ENCODE measurements around the gene DEF6. TPM values are rescaled to one million over a fixed set of nuclear protein-coding genes. Genes with fewer than 3 reads are reported as not detected.
A peak's percentile ranks its signal among the peaks of the same experiment; 100 is the strongest.

DEF6 gene
- total RNA-seq, 1 donor from 2014 or later, result not detected

DNA sequence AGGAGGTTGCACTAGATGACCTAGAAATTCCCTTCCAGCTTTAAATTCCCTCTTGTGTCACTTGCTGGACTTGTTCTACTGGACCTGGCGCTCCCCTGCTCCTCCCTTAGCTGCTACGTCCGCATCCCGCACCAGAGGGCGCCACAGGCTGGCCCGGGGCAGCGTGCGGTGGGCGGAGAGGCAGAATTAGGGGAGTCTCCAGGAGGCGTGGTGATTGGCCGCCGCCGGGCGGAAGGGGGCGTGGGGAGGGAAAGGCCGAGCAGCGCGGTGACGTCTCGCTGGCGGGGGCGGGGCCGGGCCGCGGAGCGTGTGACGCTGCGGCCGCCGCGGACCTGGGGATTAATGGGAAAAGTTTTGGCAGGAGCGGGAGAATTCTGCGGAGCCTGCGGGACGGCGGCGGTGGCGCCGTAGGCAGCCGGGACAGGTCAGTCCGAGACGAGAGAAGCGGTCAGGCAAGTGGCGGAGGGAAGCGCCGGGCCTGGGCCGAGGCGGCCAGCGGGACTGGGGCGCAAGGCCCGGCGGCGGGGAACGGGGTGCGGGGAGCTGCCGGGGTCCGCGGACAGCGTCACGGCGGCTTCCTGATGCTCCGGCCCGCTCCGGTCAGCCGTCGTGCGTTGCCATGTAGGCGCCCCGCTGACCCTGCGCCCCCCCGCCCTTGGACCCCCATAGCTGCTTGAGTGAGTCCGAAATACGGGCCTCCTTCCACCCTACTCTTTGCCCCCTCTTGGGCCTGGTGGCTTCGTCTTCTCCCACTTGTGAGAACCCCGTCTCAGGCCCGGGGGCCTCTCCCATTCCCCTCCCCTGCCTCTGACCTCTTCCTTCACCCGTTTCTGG is 44.9 kb downstream of the DEF6 start, which contains the start of gene PPARD:
Gene PPARD (plus strand): TSS at position 301 of the 834 bp plus-strand sequence. CDS start 68,530 bp downstream, outside the sequence.
- DNase-seq (ENCODE audit: low read depth), result peak; percentile 97

GRCh38 chr6:35343092-35343834 is 45.6 kb downstream of the DEF6 start:
- DNase-seq (ENCODE audit: low read depth), result no peak

DNA sequence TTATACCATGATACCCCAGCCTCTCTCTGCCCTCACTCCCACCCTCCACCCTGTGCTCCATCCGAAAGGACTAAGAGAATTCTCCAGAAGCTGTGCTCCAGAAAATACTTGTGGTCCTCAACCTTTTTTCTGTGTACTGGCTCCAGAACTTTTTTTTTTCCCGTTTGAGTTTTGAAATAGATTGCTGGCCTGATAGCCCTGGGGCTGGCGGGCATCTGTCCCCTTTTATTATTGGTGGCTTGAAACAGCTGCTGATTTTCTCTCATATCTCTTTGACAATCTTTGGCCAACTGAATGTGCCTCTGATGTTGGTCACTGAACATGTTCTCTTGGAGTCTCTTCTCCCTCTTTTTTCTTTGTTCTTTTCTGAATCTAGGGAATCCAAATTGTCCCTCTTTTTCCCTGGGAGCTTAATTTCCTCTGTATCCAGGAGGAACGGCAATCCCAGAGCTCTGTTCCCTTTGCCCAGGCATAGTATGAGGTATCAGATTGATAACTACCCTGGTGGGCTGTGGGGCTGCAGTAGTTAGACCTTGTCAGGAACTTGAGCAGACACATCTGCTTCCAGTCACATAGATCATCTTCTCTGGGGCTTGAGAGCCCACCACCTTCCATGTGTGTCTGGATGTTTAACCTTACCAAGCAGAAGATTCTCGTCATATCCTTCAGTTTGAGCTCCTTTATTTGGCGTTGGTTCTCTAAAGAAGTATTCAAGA is 46.4 kb downstream of the DEF6 start:
- DNase-seq (ENCODE audit: low read depth), result peak; percentile 24

- no peak for DNase-seq (ENCODE audit: low read depth)
Observed at GRCh38 chr6:35351422-35351821, 53.8 kb downstream of the DEF6 start.

DNA sequence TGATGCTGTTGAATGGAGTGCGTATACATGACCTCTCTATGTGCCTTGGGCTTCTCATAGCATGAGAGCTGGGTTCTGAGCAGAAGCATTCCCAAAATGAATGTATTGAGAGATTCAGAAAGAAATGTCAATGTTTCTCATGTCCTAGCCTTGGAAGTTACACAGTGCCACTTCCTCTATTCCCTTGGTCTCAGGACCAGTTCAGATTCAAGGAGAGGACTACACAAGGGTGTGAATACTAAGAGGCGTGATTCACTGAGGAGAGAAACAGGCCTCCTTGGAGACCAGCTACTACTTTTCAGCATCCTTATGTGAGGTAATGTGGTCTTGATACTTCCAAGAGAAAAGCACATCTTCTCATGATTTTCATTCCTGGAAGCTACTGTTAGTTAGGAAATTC is 55.1 kb downstream of the DEF6 start:
- DNase-seq (ENCODE audit: low read depth), result no peak

DNA sequence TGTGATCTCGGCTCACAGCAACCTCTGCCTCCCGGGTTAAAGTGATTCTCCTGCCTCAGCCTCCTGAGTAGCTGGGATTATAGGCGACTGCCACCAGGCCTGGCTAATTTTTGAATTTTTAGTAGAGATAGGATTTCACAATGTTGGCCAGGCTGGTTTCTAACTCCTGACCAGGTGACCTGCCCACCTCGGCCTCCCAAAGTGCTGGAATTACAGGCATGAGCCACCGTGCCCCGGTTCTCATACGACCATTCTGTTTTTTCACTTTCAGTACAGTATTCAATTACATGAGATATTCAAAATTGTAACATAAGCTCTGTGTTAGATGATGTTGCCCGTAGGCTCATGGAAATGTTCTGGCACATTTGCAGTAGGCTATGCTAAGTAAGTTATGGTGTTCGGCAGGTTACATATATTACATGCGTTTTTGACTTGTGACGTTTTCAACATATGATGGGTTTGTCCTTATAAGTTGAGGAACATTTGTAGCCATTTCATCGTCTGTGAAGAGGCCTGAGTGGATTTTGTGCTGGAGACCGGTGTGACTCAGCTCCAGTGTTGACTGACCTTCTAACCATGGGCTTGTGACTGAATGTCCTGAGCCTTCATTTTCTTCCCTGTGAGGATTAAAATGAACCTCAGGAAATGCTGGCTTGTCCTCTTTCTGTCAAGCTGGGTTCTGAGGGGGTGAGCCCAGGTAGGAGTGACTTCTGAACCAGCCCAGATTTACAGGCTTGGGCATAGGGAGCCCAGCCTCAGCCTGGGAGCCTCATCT is 56.9 kb downstream of the DEF6 start:
- no peak for DNase-seq (ENCODE audit: low read depth)

DNA sequence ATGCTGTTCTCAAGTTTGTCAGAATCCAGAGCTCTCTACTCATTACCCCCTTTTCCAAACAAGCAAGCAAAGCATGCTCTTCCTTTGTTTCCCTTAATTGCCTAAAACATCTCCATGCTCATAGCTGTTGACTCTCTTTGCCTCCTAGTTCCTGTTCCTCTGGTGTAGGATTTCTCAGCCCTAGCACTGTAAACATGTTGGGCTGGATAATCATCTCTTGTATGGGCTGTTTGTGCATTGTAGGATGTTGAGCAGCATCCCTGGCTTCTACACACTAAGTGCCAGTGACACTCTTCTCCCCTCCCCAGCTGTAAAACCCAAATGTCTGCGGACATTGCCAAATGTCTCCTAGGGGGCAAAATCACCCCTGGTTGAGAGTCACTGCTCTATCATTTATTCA is 58.8 kb downstream of the DEF6 start:
- DNase-seq (ENCODE audit: low read depth), result no peak

GRCh38 chr6:35357677-35358076 is 60.1 kb downstream of the DEF6 start:
- DNase-seq (ENCODE audit: low read depth), result no peak

GRCh38 chr6:35358086-35358485 is 60.5 kb downstream of the DEF6 start:
- DNase-seq (ENCODE audit: low read depth), result no peak

GRCh38 chr6:35359346-35359743 is 61.7 kb downstream of the DEF6 start:
- DNase-seq (ENCODE audit: low read depth), result no peak

- DNase-seq (ENCODE audit: low read depth), result peak; percentile 86
Observed at GRCh38 chr6:35359744-35360348, 62.2 kb downstream of the DEF6 start.

DNA sequence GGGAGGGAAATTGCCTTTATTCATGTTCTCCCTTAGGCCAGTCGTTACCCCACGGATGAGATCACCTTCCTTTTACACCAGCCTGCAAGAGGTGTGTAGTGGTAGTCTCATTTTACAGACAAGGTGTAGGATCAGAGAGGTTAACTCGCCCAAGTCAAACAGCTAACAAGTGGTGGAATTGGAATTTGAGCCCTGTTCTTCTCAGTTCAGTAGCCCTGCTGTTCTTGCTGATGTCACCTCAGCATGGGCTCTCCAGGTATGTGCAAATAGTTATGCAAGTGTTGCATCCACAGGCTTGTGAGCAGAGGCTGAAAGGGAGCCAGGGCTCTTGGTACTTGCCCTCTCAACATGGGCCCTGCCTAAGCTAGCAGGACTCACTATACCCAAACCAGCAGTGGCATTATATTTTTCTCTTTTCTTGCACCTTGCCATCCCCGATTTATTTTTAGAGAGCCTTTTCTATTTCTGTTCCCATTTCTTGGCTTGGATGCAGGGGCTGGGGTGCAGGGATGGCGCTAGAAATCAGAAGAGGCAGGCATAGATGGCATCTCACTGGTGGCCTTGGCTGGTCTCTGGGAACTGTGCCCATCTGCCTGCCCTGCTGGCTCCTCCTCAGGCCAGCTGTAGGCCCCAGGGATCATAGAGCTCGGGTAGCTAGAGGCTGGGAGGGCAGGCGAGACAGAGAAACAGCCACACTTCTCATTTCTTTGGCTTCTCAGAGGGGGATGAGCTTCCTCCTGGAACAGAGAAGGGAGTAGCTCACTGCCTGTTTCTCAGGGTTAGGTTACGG is 62.9 kb downstream of the DEF6 start:
- peak; percentile 87 for DNase-seq (ENCODE audit: low read depth)

GRCh38 chr6:35362200-35362599 is 64.6 kb downstream of the DEF6 start:
- no peak for DNase-seq (ENCODE audit: low read depth)

DNA sequence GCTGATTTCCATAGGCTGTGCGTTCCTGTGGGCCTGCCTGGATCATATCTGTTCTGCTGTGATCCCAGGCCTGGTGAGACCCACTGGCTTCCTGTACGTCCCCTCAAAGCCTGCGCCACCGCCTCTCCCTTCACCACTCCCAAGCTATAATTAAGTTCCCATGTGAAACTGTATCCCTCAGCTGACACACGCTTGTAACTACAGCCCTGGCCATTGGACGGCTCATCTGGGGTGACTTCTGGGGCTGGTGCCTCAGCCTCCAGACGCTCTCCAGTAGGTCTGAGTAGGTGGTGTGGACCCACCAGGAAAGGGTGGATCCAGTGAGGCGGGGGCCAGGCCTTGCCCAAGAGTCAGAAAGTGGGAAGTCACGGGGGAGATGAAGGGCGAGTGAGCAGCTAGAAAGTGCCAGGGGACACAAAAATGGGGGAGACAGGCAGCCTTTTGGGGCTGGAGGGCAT is 65.7 kb downstream of the DEF6 start:
- DNase-seq (ENCODE audit: low read depth), result peak; percentile 70

- no peak for DNase-seq (ENCODE audit: low read depth)
Observed at GRCh38 chr6:35365594-35366203, 68.1 kb downstream of the DEF6 start.

DNA sequence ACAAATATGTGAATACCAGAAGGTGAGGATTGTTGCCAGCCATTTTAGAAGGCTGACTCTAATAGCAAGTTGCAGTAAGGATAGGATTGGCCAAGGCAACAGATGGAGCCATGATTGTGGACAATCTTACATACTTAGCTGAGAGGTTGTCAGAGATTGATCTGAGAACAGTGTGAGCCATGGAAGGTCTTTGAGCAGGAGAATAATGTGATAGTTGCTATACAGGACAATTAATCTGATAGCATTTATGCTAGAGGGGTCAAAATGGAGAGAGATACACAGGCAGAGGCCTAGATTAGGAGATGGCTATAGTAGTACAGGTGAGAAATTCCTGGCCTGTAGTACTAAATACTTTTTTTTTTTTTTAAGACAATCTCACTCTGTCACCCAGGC is 68.6 kb downstream of the DEF6 start:
- DNase-seq (ENCODE audit: low read depth), result no peak

DNA sequence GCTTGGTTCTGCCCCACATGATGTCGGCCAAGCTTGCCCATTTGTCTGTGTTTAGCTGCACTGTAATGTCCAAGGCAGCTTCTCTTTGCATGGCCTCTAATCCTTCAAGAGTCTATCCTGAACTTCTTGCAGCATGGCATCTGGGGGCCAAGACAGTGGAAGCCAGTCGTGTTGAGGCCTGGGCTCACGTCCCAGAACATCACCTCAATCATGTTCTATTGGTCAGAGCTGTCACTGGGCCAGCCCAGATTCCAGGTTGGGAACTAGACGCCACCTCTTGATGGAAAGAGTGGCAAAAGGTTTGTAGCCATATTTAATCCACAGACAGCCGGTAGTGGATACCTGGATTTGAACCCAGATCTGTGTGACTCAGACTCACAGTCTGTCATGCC is 70.0 kb downstream of the DEF6 start:
- DNase-seq (ENCODE audit: low read depth), result no peak

GRCh38 chr6:35368038-35368887 is 70.6 kb downstream of the DEF6 start:
- DNase-seq (ENCODE audit: low read depth), result peak; percentile 62
